Bronchial smooth muscle cell (primary cell): ENCODE measurements around the gene ATP6V0C. TPM values are rescaled to one million over a fixed set of nuclear protein-coding genes. Genes with fewer than 3 reads are reported as not detected.

ENCODE experiments used
- total RNA-seq: library from RNA; depleted of rRNA; stranded (reverse); fragments of >200 nt; gene quantifications from 2 replicates; pipeline ENCODE4 v1.2.1, GENCODE V29; 2014

Gene ATP6V0C
- total RNA-seq = 8.0 and 8.4 TPM in 2 replicates

GRCh38 chr16:2513405-2514332 is at the start of gene ATP6V0C:
ATP6V0C (plus strand) TSS chr16:2513952; CDS start chr16:2514104, 152 bp downstream.

GRCh38 chr16:2471016-2471652 is 42.6 kb upstream of the ATP6V0C start, which contains the start of gene NTN3:
NTN3 (plus strand) TSS chr16:2471297; CDS start chr16:2471702, 405 bp downstream.

DNA sequence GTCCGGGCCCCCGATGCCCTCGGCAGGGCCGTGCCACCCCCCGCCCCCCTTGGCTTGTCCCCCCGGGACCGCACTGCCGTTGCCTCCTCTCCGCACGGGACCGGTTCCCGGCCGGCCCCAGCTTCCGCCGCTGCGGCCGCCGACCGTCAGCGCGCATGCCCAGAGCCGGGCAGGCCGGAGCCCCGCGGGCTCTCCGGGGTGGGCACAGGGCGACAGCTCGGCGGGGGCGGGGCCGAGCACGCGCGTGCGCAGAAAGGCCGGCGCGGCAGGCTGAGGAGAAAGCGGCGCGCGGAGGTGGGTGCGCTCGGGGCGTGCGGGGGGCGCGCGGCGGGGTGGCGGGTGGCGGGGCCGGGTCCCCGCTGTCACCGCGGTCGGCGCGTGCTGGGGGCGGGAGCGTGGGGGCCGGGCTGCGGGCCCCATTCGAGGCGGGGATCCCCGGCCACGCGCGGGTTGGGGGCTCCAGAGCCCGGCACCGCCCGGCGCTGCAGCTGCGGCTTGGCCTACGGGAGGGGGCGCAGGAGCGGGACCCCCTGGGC is 38.8 kb upstream of the ATP6V0C start, which contains the start of gene TBC1D24:
TBC1D24 (plus strand) TSS at position 251 of the 536 bp plus-strand sequence. CDS start 21,022 bp downstream, outside the sequence.

GRCh38 chr16:2520097-2520783 is 6.5 kb downstream of the ATP6V0C start, which contains the start of gene AMDHD2:
AMDHD2 (plus strand) TSS chr16:2520371; CDS start chr16:2520459, 88 bp downstream.

DNA sequence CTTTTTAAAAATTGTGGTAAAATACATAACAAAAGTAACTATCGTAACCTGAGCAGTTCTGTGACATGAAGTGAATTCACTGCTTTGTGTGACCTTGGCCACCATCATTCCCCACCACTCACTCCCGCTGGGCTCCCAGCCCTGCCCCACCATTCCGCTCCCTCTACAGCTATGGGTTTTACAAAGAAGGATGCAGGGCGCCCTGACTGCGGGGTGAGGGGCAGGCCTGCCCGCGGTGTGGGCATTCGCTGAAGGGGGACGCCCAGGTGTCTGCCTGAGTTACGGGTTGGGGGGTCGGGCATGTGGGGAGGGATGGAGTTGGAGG is 17.6 kb downstream of the ATP6V0C start, which contains the start of gene CEMP1:
CEMP1 (minus strand) TSS at position 38 of the 325 bp plus-strand sequence. CDS start 335 bp downstream, outside the sequence.

DNA sequence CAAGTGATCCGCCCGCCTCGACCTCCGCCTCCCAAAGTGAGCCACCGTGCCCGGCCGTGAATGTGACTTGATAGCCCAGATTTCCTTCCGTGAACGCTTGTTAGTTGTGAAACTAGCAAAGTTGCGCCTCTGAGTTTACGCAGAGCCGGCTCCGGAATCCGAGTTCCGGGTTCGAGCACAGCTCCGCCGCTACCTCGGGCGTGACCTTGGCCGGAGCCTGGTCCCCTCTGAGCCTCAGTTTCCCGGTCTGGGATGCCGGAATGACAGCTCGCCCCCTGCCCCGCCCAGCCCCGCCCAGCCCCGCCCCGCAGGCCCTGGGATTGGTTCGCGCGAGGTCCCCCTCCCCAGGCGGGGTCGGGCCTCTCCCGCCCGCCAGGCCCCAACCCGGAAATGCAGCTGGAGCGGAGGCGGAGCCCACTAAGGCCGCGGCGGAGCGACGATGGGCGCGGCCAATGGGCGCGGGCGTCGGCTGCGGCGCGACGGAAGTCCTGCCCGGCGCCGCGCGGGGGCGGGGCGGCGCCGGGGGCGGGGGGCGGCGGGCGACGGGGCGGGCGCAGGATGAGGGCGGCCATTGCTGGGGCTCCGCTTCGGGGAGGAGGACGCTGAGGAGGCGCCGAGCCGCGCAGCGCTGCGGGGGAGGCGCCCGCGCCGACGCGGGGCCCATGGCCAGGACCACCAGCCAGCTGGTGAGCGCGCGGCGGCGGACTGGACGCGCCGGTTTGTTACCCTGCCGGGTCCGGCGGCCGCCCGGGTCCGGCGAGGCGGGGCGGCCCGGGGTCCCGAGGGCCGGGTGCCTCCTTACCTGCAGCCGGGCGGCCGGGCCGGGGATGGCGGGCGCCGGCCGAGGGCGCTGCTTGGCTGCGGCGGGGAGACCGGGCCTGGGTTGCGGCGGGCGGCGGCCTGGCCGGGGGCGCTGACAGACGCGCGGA is 24.0 kb downstream of the ATP6V0C start, which contains the start of gene PDPK1:
PDPK1 (plus strand) TSS at position 571 of the 929 bp plus-strand sequence; CDS start at position 663, 92 bp downstream.

Other genes starting within 250 kb of the ATP6V0C start
- gene RNPS1, start 245.8 kb upstream of the ATP6V0C start, total RNA-seq = 23.2 and 41.8 TPM in 2 replicates
- gene ABCA3, start 173.2 kb upstream of the ATP6V0C start, total RNA-seq = 0.26 and 0.47 TPM in 2 replicates
- 3.3 and 4.7 TPM in 2 replicates for gene CCNF, start 84.5 kb upstream of the ATP6V0C start, total RNA-seq
- gene TEDC2, start 53.8 kb upstream of the ATP6V0C start, total RNA-seq = 0.34 and 1.1 TPM in 2 replicates
- 1.2 and 1.4 TPM in 2 replicates for gene NTN3, start 42.7 kb upstream of the ATP6V0C start, total RNA-seq
- 10.2 and 13.6 TPM in 2 replicates for gene TBC1D24, start 38.8 kb upstream of the ATP6V0C start, total RNA-seq
- gene AMDHD2, start 6.4 kb downstream of the ATP6V0C start, total RNA-seq = 58.7 and 69.5 TPM in 2 replicates
- under 0.01 TPM in 1 of 2 replicates, not detected in the other for gene CEMP1, start 17.5 kb downstream of the ATP6V0C start, total RNA-seq
- 10.0 and 12.5 TPM in 2 replicates for gene PDPK1, start 24.1 kb downstream of the ATP6V0C start, total RNA-seq
- 11.7 and 13.7 TPM in 2 replicates for gene KCTD5, start 168.6 kb downstream of the ATP6V0C start, total RNA-seq
- gene PRSS27, start 206.3 kb downstream of the ATP6V0C start, total RNA-seq = 0.69 and 1.1 TPM in 2 replicates
- 41.0 and 43.3 TPM in 2 replicates for gene SRRM2, start 238.7 kb downstream of the ATP6V0C start, total RNA-seq